HCT116 (cell line): ENCODE data around the gene SGIP1. TPM values are rescaled to one million over a fixed set of nuclear protein-coding genes. Genes with fewer than 3 reads are reported as not detected.

ENCODE experiments used
- ATAC-seq: fragments of 200-7000 bp; cut with Tn5 transposase; 2 replicates; pipeline ENCODE4 v1.9.1; 2020; ENCODE audit warnings: mild to moderate bottlenecking, moderate library complexity
- BruUV-seq: library from RNA; stranded (reverse); fragments of 400-500 nt; replicated peaks from 2 replicates; lab custom pipeline; 2021; lab: Mats Ljungman, UMichigan
- CTCF ChIA-PET: fragments of 300-600 bp; sonication (Branson Sonifier 250); formaldehyde crosslinking; loops from one replicate; lab custom pipeline; 2021; ENCODE audit warnings: antibody characterized with exemption; lab: Charles Lee
- POLR2A ChIA-PET: fragments of 300-600, 350-600 bp; sonication (Branson Sonifier 250); formaldehyde crosslinking; loops from one replicate; lab custom pipeline; 2021; ENCODE audit warnings: antibody characterized with exemption; lab: Charles Lee
- RAD21 ChIA-PET, 2 experiments: fragments of 300-600 bp; sonication (Branson Sonifier 250); formaldehyde crosslinking; loops; one replicate each; lab custom pipeline; 2023; ENCODE audit warnings: low total read pairs in 2 of 2; ENCODE audit not compliant: uncharacterized antibody in 2 of 2, unreplicated experiment in 2 of 2, low non-redundant PET in 1 of 2; lab: Charles Lee
- DNase-seq: peaks from one replicate; pipeline ENCODE4 v3.0.0-alpha.2; 2010; ENCODE audit warnings: low read depth, low spot score
- H2AFZ ChIP-seq: fragments of 200-600 bp; shearing (Covaris generic), sonication (generic); 2 replicates; pipeline ENCODE4 v1.6.1; 2017; ENCODE audit warnings: low read depth, mixed run types, mixed read lengths, antibody characterized with exemption, low read length; ENCODE audit not compliant: poor library complexity, severe bottlenecking
- H3K27ac ChIP-seq: 2 replicates; pipeline ENCODE4 v1.5.1; 2012; ENCODE audit warnings: low read depth, low read length
- H3K27me3 ChIP-seq: fragments of 200-600 bp; sonication (generic); 2 replicates; pipeline ENCODE4 v1.6.1; 2016; ENCODE audit warnings: mixed run types, low read length, mixed read lengths; ENCODE audit not compliant: insufficient read depth
- H3K36me3 ChIP-seq, 2 experiments: fragments of 200-500 bp in 1 of 2; fragments of 200-600 bp in 1 of 2; sonication (Bioruptor generic) in 1 of 2; sonication (generic) in 1 of 2; 2 replicates each; pipeline versions ENCODE4 v1.5.1 to v1.6.1; 2014 to 2016; ENCODE audit warnings: low read length in 2 of 2, inconsistent platforms in 1 of 2, mixed read lengths in 1 of 2, mixed run types in 1 of 2; ENCODE audit not compliant: insufficient read depth in 2 of 2, control insufficient read depth in 1 of 2
- H3K4me1 ChIP-seq, 2 experiments: fragments of 200-600 bp in 1 of 2; sonication (generic) in 1 of 2; 2 replicates each; pipeline versions ENCODE4 v1.5.1 to v1.6.1; 2012 to 2017; ENCODE audit warnings: low read length in 2 of 2, inconsistent platforms in 1 of 2, mild to moderate bottlenecking in 1 of 2, mixed read lengths in 1 of 2, mixed run types in 1 of 2, moderate library complexity in 1 of 2; ENCODE audit not compliant: insufficient read depth in 2 of 2, control insufficient read depth in 1 of 2
- H3K4me2 ChIP-seq: fragments of 200-600 bp; sonication (generic); 2 replicates; pipeline ENCODE4 v1.6.1; 2017; ENCODE audit warnings: mixed run types, low read length, mixed read lengths
- H3K4me3 ChIP-seq, 2 experiments: fragments of 200-600 bp in 1 of 2; sonication (generic) in 1 of 2; replicated peaks in 1 of 2; 2 replicates each; pipeline ENCODE4 v1.5.1; 2011 to 2016; ENCODE audit warnings: low read length in 2 of 2, control low read depth in 1 of 2, low read depth in 1 of 2, mild to moderate bottlenecking in 1 of 2, mixed read lengths in 1 of 2, mixed run types in 1 of 2
- H3K79me2 ChIP-seq: fragments of 200-600 bp; sonication (generic); 2 replicates; pipeline ENCODE4 v1.6.1; 2017; ENCODE audit warnings: mild to moderate bottlenecking, mixed run types, low read length, moderate library complexity, mixed read lengths; ENCODE audit not compliant: insufficient read depth
- H3K9ac ChIP-seq: fragments of 200-600 bp; sonication (generic); 2 replicates; pipeline ENCODE4 v1.6.1; 2016; ENCODE audit warnings: low read length, mixed read lengths
- H3K9me2 ChIP-seq: fragments of 200-600 bp; sonication (generic), shearing (Covaris generic); 2 replicates; pipeline ENCODE4 v1.6.1; 2017; ENCODE audit warnings: mixed run types, mild to moderate bottlenecking, moderate library complexity; ENCODE audit not compliant: insufficient read depth
- H3K9me3 ChIP-seq, 2 experiments: fragments of 200-500 bp in 1 of 2; fragments of 200-600 bp in 1 of 2; sonication (Bioruptor generic) in 1 of 2; sonication (generic) in 1 of 2; 2 replicates each; pipeline ENCODE4 v1.6.1; 2014 to 2017; ENCODE audit warnings: low read length in 2 of 2, mixed read lengths in 2 of 2, inconsistent platforms in 1 of 2, low read depth in 1 of 2, mild to moderate bottlenecking in 1 of 2, mixed run types in 1 of 2, moderate library complexity in 1 of 2; ENCODE audit not compliant: control insufficient read depth in 1 of 2, insufficient read depth in 1 of 2
- H4K20me1 ChIP-seq: fragments of 200-600 bp; sonication (generic), shearing (Covaris generic); 2 replicates; pipeline ENCODE4 v1.6.1; 2017; ENCODE audit warnings: mixed run types, mild to moderate bottlenecking, moderate library complexity; ENCODE audit not compliant: insufficient read depth
- ATF3 ChIP-seq: IDR thresholded peaks from 2 replicates; pipeline ENCODE4 v1.6.1; 2012
- CBX3 ChIP-seq: IDR thresholded peaks from 2 replicates; pipeline ENCODE4 v1.6.1; 2012; ENCODE audit warnings: low read depth
- EGR1 ChIP-seq: IDR thresholded peaks from 2 replicates; pipeline ENCODE4 v1.6.1; 2012; ENCODE audit warnings: low read depth
- ELF1 ChIP-seq: IDR thresholded peaks from 2 replicates; pipeline ENCODE4 v1.6.1; 2012; ENCODE audit warnings: low read depth, borderline replicate concordance
- EZH2phosphoT487 ChIP-seq: fragments of 200-600 bp; IDR thresholded peaks from 2 replicates; pipeline ENCODE4 v1.6.1; 2018; ENCODE audit warnings: antibody characterized with exemption, borderline replicate concordance
- POLR2AphosphoS5 ChIP-seq: IDR thresholded peaks from 2 replicates; pipeline ENCODE4 v1.6.1; 2011; ENCODE audit warnings: mild to moderate bottlenecking, low read depth, low read length, moderate library complexity
- RAD21 ChIP-seq: IDR thresholded peaks from 2 replicates; pipeline ENCODE4 v1.6.1; 2012; ENCODE audit warnings: low read depth, mild to moderate bottlenecking
- REST ChIP-seq: IDR thresholded peaks from 2 replicates; pipeline ENCODE4 v1.6.1; 2012; ENCODE audit warnings: low read depth
- SIN3A ChIP-seq: IDR thresholded peaks from 2 replicates; pipeline ENCODE4 v1.6.1; 2012; ENCODE audit warnings: low read depth
- SP1 ChIP-seq: IDR thresholded peaks from 2 replicates; pipeline ENCODE4 v1.6.1; 2012; ENCODE audit warnings: low read depth
- SRF ChIP-seq: IDR thresholded peaks from 2 replicates; pipeline ENCODE4 v1.6.1; 2012; ENCODE audit warnings: low read depth
- TCF7L2 ChIP-seq: IDR thresholded peaks from 2 replicates; pipeline ENCODE4 v1.7.0; 2011; ENCODE audit warnings: borderline replicate concordance, inconsistent platforms; ENCODE audit not compliant: insufficient read depth, insufficient read length; ENCODE audit errors: extremely low read depth
- YY1 ChIP-seq: IDR thresholded peaks from 2 replicates; pipeline ENCODE4 v1.6.1; 2011; ENCODE audit warnings: low read length, low read depth, moderate library complexity, mild to moderate bottlenecking; ENCODE audit not compliant: insufficient replicate concordance; ENCODE audit errors: extremely low read depth
- ZFX ChIP-seq: fragments of 450-650 bp; IDR thresholded peaks from 2 replicates; pipeline ENCODE4 v1.6.1; 2017
- ZNF274 ChIP-seq: fragments of 200-500 bp; sonication (Bioruptor generic); IDR thresholded peaks from 2 replicates; pipeline ENCODE4 v1.6.1; 2014; ENCODE audit warnings: mild to moderate bottlenecking, low read depth, low read length, inconsistent platforms
- intact Hi-C: fragments of 100-400 bp; cut with micrococcal nuclease; formaldehyde crosslinking; loops from 2 replicates; pipeline ENCODE4 v1.10.0; 2022
- total RNA-seq: library from RNA; stranded (reverse); gene quantifications from one replicate; pipeline ENCODE4 v1.2.1, GENCODE V29; 2021; ENCODE audit not compliant: unreplicated experiment
- TF ChIP-seq, protein P1 (sequence below): IDR thresholded peaks from 2 replicates; pipeline ENCODE4 v1.6.1; 2011; ENCODE audit warnings: mild to moderate bottlenecking, low read length, moderate library complexity; ENCODE audit not compliant: insufficient replicate concordance; ENCODE audit errors: extremely low read depth
- TF ChIP-seq, protein P2 (sequence below): IDR thresholded peaks from 2 replicates; pipeline ENCODE4 v1.6.1; 2012

The SGIP1 gene
- total RNA-seq, 1 experiment from 2014 or later, result 0.15 TPM

- BruUV-seq, result no TSS peak
- Histone ChIP-seq H3K4me2 (no peak overlapping the region), H3K9ac (no peak overlapping the region), H3K4me3 (no peak overlapping the region), H3K9me2 (no peaks in the 10 kb centered on the region)
- TF ChIP-seq, protein P1, sequence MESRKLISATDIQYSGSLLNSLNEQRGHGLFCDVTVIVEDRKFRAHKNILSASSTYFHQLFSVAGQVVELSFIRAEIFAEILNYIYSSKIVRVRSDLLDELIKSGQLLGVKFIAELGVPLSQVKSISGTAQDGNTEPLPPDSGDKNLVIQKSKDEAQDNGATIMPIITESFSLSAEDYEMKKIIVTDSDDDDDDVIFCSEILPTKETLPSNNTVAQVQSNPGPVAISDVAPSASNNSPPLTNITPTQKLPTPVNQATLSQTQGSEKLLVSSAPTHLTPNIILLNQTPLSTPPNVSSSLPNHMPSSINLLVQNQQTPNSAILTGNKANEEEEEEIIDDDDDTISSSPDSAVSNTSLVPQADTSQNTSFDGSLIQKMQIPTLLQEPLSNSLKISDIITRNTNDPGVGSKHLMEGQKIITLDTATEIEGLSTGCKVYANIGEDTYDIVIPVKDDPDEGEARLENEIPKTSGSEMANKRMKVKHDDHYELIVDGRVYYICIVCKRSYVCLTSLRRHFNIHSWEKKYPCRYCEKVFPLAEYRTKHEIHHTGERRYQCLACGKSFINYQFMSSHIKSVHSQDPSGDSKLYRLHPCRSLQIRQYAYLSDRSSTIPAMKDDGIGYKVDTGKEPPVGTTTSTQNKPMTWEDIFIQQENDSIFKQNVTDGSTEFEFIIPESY, result no peak
- TF ChIP-seq ATF3, result no peak
- no peak for TF ChIP-seq TCF7L2
- TF ChIP-seq EZH2phosphoT487, result no peak
- no peak for TF ChIP-seq SIN3A
- TF ChIP-seq, all 23 proteins: peak for 0
- Histone ChIP-seq H2AFZ (no peak overlapping the region), H4K20me1 (no peaks in the 10 kb centered on the region), H3K36me3 (no peaks in the 10 kb centered on the region), H3K79me2 (no peaks in the 10 kb centered on the region), H3K27ac (no peak overlapping the region), H3K9me3 (no peaks in the 10 kb centered on the region), H3K4me1 (no peaks in the 10 kb centered on the region), H3K27me3 (no peaks in the 10 kb centered on the region)
- intact Hi-C loops, result no loop called here
- ATAC-seq (no peak), DNase-seq (no peak)
- POLR2A ChIA-PET, result no interaction called here
- CTCF ChIA-PET, result no interaction called here
- RAD21 ChIA-PET, result no interaction called here
Measured at GRCh38 chr1:66642992-66643391, 109.0 kb downstream of the SGIP1 start.

DNA sequence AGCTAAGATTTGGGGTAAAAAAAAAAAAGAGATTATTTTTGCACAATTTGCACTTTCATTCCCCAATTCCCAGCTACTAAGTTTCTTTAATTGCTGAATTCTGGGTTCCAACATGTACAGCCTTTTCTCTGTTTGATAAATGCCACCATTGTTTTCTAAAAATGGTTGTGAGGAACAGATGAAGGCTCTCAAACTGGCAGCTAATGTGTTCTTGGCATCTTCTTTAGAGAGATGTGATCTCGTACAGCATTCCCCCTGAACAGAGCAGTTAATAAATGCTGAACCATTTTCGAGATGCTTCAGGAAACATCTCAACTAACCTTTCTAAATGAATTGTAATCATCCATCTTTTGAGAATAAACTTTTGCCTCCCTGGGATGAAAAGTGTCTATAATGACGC is 110.4 kb downstream of the SGIP1 start:
- POLR2A ChIA-PET, result no interaction called here
- CTCF ChIA-PET, result no interaction called here
- intact Hi-C loops, result no loop called here
- TF ChIP-seq ZFX (no peak), REST (no peak), SP1 (no peak), YY1 (no peak), RAD21 (no peak), POLR2AphosphoS5 (no peak), SRF (no peak), ELF1 (no peak), ZNF274 (no peak), CBX3 (no peak), EZH2phosphoT487 (no peak), EGR1 (no peak)
- TF ChIP-seq, protein P2, sequence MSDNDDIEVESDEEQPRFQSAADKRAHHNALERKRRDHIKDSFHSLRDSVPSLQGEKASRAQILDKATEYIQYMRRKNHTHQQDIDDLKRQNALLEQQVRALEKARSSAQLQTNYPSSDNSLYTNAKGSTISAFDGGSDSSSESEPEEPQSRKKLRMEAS, result no peak

More for the DNA sequence above, 110.4 kb downstream of the SGIP1 start:
- Histone ChIP-seq H3K9ac (no peak overlapping the region), H3K4me1 (no peaks in the 10 kb centered on the region), H3K4me3 (no peak overlapping the region), H2AFZ (peak overlapping the region; percentile 13), H3K27ac (no peak overlapping the region), H3K4me2 (no peak overlapping the region), H4K20me1 (no peaks in the 10 kb centered on the region), H3K36me3 (no peaks in the 10 kb centered on the region), H3K9me2 (no peaks in the 10 kb centered on the region), H3K79me2 (no peaks in the 10 kb centered on the region), H3K27me3 (no peaks in the 10 kb centered on the region), H3K9me3 (no peaks in the 10 kb centered on the region)
- DNase-seq (no peak), ATAC-seq (no peak)
- RAD21 ChIA-PET, result no interaction called here
- no TSS peak for BruUV-seq
